ENCODE measurements around the gene ANKRD28.

DNA sequence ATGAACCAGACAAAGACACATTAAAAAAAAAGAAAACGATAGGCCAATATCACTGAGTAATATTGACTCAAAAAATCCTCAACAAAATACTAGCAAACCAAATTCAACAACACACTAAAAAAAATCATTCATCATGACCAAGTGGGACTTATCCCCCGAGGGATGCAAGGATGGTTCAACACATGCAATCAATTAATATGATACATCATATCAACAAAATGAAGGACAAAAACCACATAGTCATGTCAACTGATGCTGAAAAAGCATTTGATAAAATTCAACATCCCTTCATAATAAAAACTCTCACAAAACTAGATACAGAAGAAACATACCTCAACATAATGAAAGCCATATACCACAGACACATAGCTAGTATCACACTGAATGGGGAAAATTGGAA lies 41.8 kb upstream of the ANKRD28 start:
- TF ChIP-seq POLR2AphosphoS5 (IDR thresholded peaks at IDR 0.05; ENCODE audit: low read depth, low read length) (no peak), POLR2A (IDR thresholded peaks at IDR 0.05; ENCODE audit: low read depth, low read length) (no peak)
